Large intestine (tissue), 3 donors: ENCODE results near the gene RETREG3. TPM values are rescaled to one million over a fixed set of nuclear protein-coding genes. Genes with fewer than 3 reads are reported as not detected.
"Not testable (repeated sequence)": the region's sequence is repeated elsewhere in the genome, so short reads cannot be mapped to it uniquely, and the experiment has no call there.

Experiments
- DNase-seq, 2 donors: peaks; one replicate each; pipeline versions ENCODE4 v3.0.0 to v3.0.0-alpha.2; 2013
- H3K27ac ChIP-seq: one replicate; pipeline ENCODE4 v1.5.1; 2013; ENCODE audit warnings: low read length
- H3K27me3 ChIP-seq: 2 replicates; pipeline ENCODE4 v1.6.1; 2013; ENCODE audit warnings: low read length; ENCODE audit not compliant: control insufficient read depth, insufficient read depth
- H3K36me3 ChIP-seq: 2 replicates; pipeline ENCODE4 v1.6.1; 2013; ENCODE audit warnings: low read length; ENCODE audit not compliant: control insufficient read depth, insufficient read depth
- H3K4me1 ChIP-seq: one replicate; pipeline ENCODE4 v1.6.1; 2013; ENCODE audit warnings: low read length; ENCODE audit not compliant: control insufficient read depth, insufficient read depth
- H3K4me3 ChIP-seq: one replicate; pipeline ENCODE4 v1.5.1; 2013; ENCODE audit warnings: low read length
- H3K9me3 ChIP-seq: one replicate; pipeline ENCODE4 v1.6.1; 2013; ENCODE audit warnings: mild to moderate bottlenecking, low read depth, low read length, moderate library complexity; ENCODE audit not compliant: control insufficient read depth
- WGBS: methylation state at CpG from one replicate; pipeline ENCODE4 v1.1.5; 2013; ENCODE audit warnings: low lambda C conversion rate; ENCODE audit not compliant: insufficient coverage; 5-methylcytosine and 5-hydroxymethylcytosine counted together
- polyA plus RNA-seq: library from polyadenylated mRNA; unstranded; fragments of 120-200 nt; gene quantifications from one replicate; pipeline ENCODE4 v1.2.1, GENCODE V29; 2013

The RETREG3 gene
- polyA plus RNA-seq, 1 donor, result 36.8 TPM

DNA sequence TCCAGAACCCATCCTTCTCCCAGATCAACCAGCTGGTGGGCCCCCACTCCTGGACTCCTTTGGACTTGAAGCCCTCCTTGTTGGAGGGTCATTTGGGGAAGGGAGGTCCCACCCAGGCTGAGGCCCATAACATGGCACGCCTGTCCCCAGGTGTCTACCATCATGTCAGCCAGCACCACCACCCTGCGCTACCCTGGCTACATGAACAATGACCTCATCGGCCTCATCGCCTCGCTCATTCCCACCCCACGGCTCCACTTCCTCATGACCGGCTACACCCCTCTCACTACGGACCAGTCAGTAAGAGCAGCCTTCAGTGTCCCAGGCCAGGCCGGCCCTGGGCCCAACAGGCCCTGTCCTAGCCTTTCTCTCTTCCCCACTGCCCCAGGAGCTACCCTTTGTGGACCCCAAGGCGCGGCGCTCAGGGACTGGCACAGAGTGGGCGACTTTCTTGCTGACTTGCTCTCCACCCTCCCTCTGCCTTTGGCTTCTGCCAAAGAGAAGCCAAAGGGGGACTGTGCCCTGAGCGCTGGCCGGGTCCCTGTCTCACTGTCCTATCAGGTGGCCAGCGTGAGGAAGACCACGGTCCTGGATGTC is 4.6 kb upstream of the RETREG3 start:
- Histone ChIP-seq H3K4me3 (no peak overlapping the region), H3K27me3 (no peaks in the 10 kb centered on the region), H3K9me3 (no peaks in the 10 kb centered on the region), H3K4me1 (peaks cover 4% of the 10 kb centered on the region), H3K36me3 (peaks cover 44% of the 10 kb centered on the region), H3K27ac (no peak overlapping the region)
- whole genome bisulfite sequencing, result no CpG with 5 or more reads among the region's 17 CpGs
- DNase-seq, result no peak

GRCh38 chr17:42612013-42612412 is 2.8 kb upstream of the RETREG3 start:
- no peak for DNase-seq
- peaks cover 10% of the 10 kb centered on the region for H3K4me1 ChIP-seq
- no peak overlapping the region for H3K4me3 ChIP-seq
- H3K27ac ChIP-seq, result no peak overlapping the region
- peaks cover 44% of the 10 kb centered on the region for H3K36me3 ChIP-seq
- WGBS, result no CpG with 5 or more reads among the region's 4 CpGs
- no peaks in the 10 kb centered on the region for H3K9me3 ChIP-seq
- H3K27me3 ChIP-seq, result no peaks in the 10 kb centered on the region

GRCh38 chr17:42609814-42610801 is 934 bp upstream of the RETREG3 start:
- no CpG with 5 or more reads among the region's 42 CpGs for WGBS
- peaks cover 37% of the 10 kb centered on the region for H3K36me3 ChIP-seq
- H3K4me3 ChIP-seq, result peak overlapping the region; percentile 87
- peak; percentile 33 to 50 for DNase-seq
- H3K27ac ChIP-seq, result peak overlapping the region; percentile 97
- not testable (repeated sequence) for H3K27me3 ChIP-seq, H3K9me3 ChIP-seq
- peaks cover 12% of the 10 kb centered on the region for H3K4me1 ChIP-seq

- no peaks in the 10 kb centered on the region for H3K27me3 ChIP-seq
- H3K36me3 ChIP-seq, result peaks cover 24% of the 10 kb centered on the region
- no peaks in the 10 kb centered on the region for H3K9me3 ChIP-seq
- WGBS, result 11% methylated on average over 3 of the region's 30 CpGs
- peak in 1 of 2 donors; percentile 5 for DNase-seq
- H3K4me1 ChIP-seq, result peaks cover 12% of the 10 kb centered on the region
- H3K27ac ChIP-seq, result peak overlapping the region; percentile 71
- peak overlapping the region; percentile 90 for H3K4me3 ChIP-seq
These were observed 631 bp downstream of the RETREG3 start for GRCh38 chr17:42608305-42609181.

DNA sequence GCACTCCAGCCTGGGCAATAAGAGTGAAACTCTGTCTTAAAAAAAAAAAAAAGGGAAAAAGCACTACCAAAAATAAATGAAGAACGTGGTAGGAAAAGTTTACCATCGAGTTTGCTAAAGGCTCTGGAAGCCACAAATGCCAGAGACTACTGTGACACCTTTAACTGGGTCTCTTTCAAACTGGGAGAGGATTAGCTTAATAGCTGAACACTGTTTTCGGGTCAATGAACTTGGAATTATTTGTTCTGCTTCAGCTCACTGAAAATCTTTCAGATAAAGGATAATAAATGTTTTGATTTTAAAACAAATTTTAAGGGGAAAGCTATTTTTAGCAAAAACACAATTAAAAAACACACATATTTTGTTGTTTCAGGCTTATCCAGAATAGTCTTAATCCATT is 1.4 kb downstream of the RETREG3 start:
- H3K4me1 ChIP-seq, result peaks cover 12% of the 10 kb centered on the region
- H3K27me3 ChIP-seq, result no peaks in the 10 kb centered on the region
- 73% methylated on average over 2 of the region's 3 CpGs for WGBS
- peak overlapping the region; percentile 90 for H3K4me3 ChIP-seq
- no peak for DNase-seq
- H3K36me3 ChIP-seq, result peaks cover 19% of the 10 kb centered on the region
- H3K9me3 ChIP-seq, result no peaks in the 10 kb centered on the region
- no peak overlapping the region for H3K27ac ChIP-seq

- DNase-seq, result no peak
- no peaks in the 10 kb centered on the region for H3K27me3 ChIP-seq
- 100% methylated on average over 1 of the region's 7 CpGs for WGBS
- H3K36me3 ChIP-seq, result peaks cover 11% of the 10 kb centered on the region
- no peak overlapping the region for H3K4me3 ChIP-seq
- no peak overlapping the region for H3K27ac ChIP-seq
- H3K4me1 ChIP-seq, result peaks cover 12% of the 10 kb centered on the region
- no peaks in the 10 kb centered on the region for H3K9me3 ChIP-seq
These were observed 5.9 kb downstream of the RETREG3 start for GRCh38 chr17:42603318-42603717.

DNA sequence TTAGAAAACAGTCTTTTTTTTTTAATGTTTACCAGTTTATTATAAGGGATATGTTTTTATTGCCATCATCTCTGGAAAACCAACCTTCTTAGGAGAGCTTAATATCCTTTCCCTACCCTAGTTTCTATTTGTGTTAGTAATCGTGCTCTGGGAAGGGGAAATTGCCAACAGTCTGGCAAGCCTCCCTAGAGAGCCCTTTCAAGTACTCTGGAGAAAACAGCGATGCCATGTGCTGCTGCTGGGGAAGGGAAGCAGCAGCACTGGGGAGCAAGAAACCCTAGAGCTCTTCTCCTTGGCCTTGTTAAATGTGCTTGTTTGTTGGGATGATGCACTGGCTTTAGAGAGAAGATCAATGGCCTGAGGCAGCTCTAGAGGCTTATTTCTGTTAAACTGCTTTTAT is 10.3 kb downstream of the RETREG3 start:
- no CpG with 5 or more reads among the region's 2 CpGs for WGBS
- Histone ChIP-seq H3K27ac (no peak overlapping the region), H3K27me3 (no peaks in the 10 kb centered on the region), H3K9me3 (no peaks in the 10 kb centered on the region), H3K4me1 (no peaks in the 10 kb centered on the region), H3K36me3 (peaks cover 9% of the 10 kb centered on the region), H3K4me3 (no peak overlapping the region)
- no peak for DNase-seq

DNA sequence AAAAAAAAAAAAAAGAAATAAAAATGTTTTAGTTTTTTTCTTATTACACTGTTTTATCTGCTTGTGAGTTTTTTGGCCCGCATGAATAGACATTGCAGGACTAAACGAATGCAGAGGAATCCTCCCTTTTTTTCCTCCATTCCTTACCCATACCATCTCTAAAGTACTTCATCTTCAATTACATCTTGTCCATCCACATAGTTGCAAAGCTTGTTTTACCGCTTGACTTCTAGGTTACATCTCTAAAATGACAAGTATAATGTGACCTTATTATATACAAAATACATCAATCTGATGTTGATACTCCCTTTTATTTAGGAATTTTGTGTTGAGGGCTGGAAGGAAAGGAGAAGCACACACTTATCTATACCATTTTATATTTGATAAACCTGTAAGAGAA is 12.8 kb downstream of the RETREG3 start:
- WGBS, result 100% methylated on average over 1 of the region's 3 CpGs
- Histone ChIP-seq H3K36me3 (peaks cover 12% of the 10 kb centered on the region), H3K4me3 (no peak overlapping the region), H3K27me3 (no peaks in the 10 kb centered on the region), H3K9me3 (no peaks in the 10 kb centered on the region), H3K27ac (no peak overlapping the region), H3K4me1 (no peaks in the 10 kb centered on the region)
- no peak for DNase-seq

DNA sequence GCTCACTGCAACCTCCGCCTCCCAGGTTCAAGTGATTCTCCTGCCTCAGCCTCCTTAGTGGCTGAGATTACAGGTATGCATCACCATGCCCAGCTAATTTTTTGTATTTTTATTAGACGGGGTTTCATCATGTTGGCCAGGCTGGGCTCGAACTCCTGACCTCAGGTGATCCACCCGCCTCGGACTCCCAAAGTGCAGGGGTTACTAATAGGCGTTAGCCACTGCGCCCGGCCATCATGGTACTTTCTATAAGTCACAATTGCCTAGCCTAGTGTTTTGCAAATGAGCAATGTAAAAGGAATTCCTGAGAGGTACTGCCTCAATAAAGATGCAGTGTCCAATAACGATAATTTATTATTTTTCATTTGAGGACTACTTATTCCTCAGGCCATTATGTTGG is 17.8 kb downstream of the RETREG3 start:
- H3K9me3 ChIP-seq, result no peaks in the 10 kb centered on the region
- no peak for DNase-seq
- no peaks in the 10 kb centered on the region for H3K4me1 ChIP-seq
- no peaks in the 10 kb centered on the region for H3K27me3 ChIP-seq
- H3K27ac ChIP-seq, result no peak overlapping the region
- peaks cover 52% of the 10 kb centered on the region for H3K36me3 ChIP-seq
- whole genome bisulfite sequencing, result no CpG with 5 or more reads among the region's 9 CpGs
- H3K4me3 ChIP-seq, result no peak overlapping the region

DNA sequence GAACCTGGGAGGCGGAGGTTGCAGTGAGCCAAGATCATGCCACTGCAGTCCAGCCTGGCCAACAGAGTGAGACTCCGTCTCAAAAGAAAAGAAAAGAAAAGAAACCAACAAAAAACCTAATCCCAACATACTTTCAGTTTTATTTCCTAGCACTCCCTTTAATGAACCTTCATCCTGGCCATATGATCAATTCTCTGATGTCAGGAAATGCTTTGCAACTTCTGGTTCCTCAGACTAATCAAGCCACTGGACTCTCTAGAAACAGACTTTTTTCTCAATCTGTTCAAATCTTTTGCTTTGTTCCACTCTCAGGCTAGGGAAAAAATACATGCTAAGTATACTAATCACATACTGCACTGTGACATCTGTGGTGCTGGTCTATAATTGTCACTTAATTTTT is 18.3 kb downstream of the RETREG3 start:
- H3K27ac ChIP-seq, result no peak overlapping the region
- DNase-seq, result no peak
- WGBS, result no CpG with 5 or more reads among the region's 2 CpGs
- H3K9me3 ChIP-seq, result no peaks in the 10 kb centered on the region
- no peaks in the 10 kb centered on the region for H3K27me3 ChIP-seq
- peaks cover 58% of the 10 kb centered on the region for H3K36me3 ChIP-seq
- H3K4me3 ChIP-seq, result no peak overlapping the region
- no peaks in the 10 kb centered on the region for H3K4me1 ChIP-seq
